Naive thymus-derived CD4-positive, alpha-beta T cell (primary cell): ENCODE data around the gene NEMF. TPM values are rescaled to one million over a fixed set of nuclear protein-coding genes. Genes with fewer than 3 reads are reported as not detected.

ENCODE experiments used
- ATAC-seq: fragments of 150-1000 bp; cut with Tn5 transposase; 2 replicates; pipeline ENCODE4 v1.10.0; 2021; ENCODE audit warnings: mild to moderate bottlenecking, moderate library complexity
- CTCF ChIA-PET: fragments of 350-600 bp; sonication (Branson Sonifier 250); formaldehyde crosslinking; loops from one replicate; lab custom pipeline; 2021; ENCODE audit warnings: antibody characterized with exemption; lab: Charles Lee
- POLR2A ChIA-PET: fragments of 350-600 bp; sonication (Branson Sonifier 250); formaldehyde crosslinking; loops from one replicate; lab custom pipeline; 2021; ENCODE audit warnings: antibody characterized with exemption, inconsistent platforms; lab: Charles Lee
- DNase-seq, 9 donors: peaks; one replicate each; pipeline versions ENCODE4 v3.0.0 to v3.0.0-alpha.2; 2020 to 2022; ENCODE audit warnings: mixed read lengths in 1 of 9
- H3K27ac ChIP-seq: one replicate; pipeline ENCODE4 v1.7.0; 2013; ENCODE audit warnings: mild to moderate bottlenecking, low read depth, low read length, moderate library complexity
- H3K27me3 ChIP-seq, 2 donors: one replicate each; pipeline ENCODE4 v1.7.0; 2013; ENCODE audit warnings: low read length in 2 of 2, mild to moderate bottlenecking in 2 of 2, moderate library complexity in 2 of 2; ENCODE audit not compliant: control insufficient read depth in 2 of 2, insufficient read depth in 2 of 2
- H3K36me3 ChIP-seq, 3 experiments: 1 replicate in 2 of 3; 2 replicates in 1 of 3; pipeline ENCODE4 v1.7.0; 2013; ENCODE audit warnings: low read length in 3 of 3, mild to moderate bottlenecking in 3 of 3, moderate library complexity in 1 of 3; ENCODE audit not compliant: insufficient read depth in 3 of 3, control insufficient read depth in 2 of 3
- H3K4me1 ChIP-seq, 2 donors: one replicate each; pipeline ENCODE4 v1.7.0; 2013; ENCODE audit warnings: low read length in 2 of 2, mild to moderate bottlenecking in 2 of 2, moderate library complexity in 1 of 2; ENCODE audit not compliant: control insufficient read depth in 2 of 2, insufficient read depth in 2 of 2
- H3K4me3 ChIP-seq: 2 replicates; pipeline ENCODE4 v1.7.0; 2013; ENCODE audit warnings: mild to moderate bottlenecking, low read length
- H3K9me3 ChIP-seq, 3 experiments: 1 replicate in 2 of 3; 2 replicates in 1 of 3; pipeline ENCODE4 v1.7.0; 2013; ENCODE audit warnings: low read length in 3 of 3; ENCODE audit not compliant: control insufficient read depth in 2 of 3
- H3K27ac Mint-ChIP-seq, 9 donors: one replicate each; pipeline ENCODE4 v1.8.0; 2020 to 2022; ENCODE audit warnings: mixed read lengths in 9 of 9, mild to moderate bottlenecking in 8 of 9, moderate library complexity in 5 of 9, inconsistent platforms in 2 of 9
- H3K27me3 Mint-ChIP-seq, 5 donors: one replicate each; pipeline ENCODE4 v1.8.0; 2021 to 2022; ENCODE audit warnings: mixed read lengths in 5 of 5, mild to moderate bottlenecking in 1 of 5
- H3K36me3 Mint-ChIP-seq, 5 donors: one replicate each; pipeline ENCODE4 v1.8.0; 2020 to 2022; ENCODE audit warnings: mixed read lengths in 5 of 5, mild to moderate bottlenecking in 3 of 5, inconsistent platforms in 1 of 5
- H3K4me1 Mint-ChIP-seq, 7 donors: one replicate each; pipeline ENCODE4 v1.8.0; 2020 to 2022; ENCODE audit warnings: mixed read lengths in 7 of 7, mild to moderate bottlenecking in 3 of 7, inconsistent platforms in 1 of 7
- H3K4me3 Mint-ChIP-seq, 10 donors: one replicate each; pipeline ENCODE4 v1.8.0; 2020 to 2022; ENCODE audit warnings: mild to moderate bottlenecking in 10 of 10, mixed read lengths in 10 of 10, moderate library complexity in 6 of 10, inconsistent platforms in 2 of 10
- H3K9me3 Mint-ChIP-seq, 11 donors: one replicate each; pipeline ENCODE4 v1.8.0; 2020 to 2022; ENCODE audit warnings: mixed read lengths in 11 of 11, mild to moderate bottlenecking in 4 of 11, inconsistent platforms in 1 of 11, moderate library complexity in 1 of 11
- intact Hi-C, 2 donors: fragments of 100-400 bp; cut with micrococcal nuclease; formaldehyde crosslinking; loops; one replicate each; pipeline ENCODE4 v1.15.1; 2023
- polyA plus RNA-seq, 2 donors: library from polyadenylated mRNA; unstranded; fragments of 300-500 nt; fragmentation: Illumina TruSeq; gene quantifications; one replicate each; pipeline ENCODE4 v1.2.3, GENCODE V29; 2021
- total RNA-seq, 6 experiments: library from RNA in 5 of 6; stranded (reverse) in 5 of 6; gene quantifications; 1 replicate in 5 of 6; 2 replicates in 1 of 6; pipeline ENCODE4 v1.2.3 and lab custom pipeline; 2021 to 2026

Gene NEMF
- total and polyA plus RNA-seq, 7 experiments from 2014 or later = 36.8 to 127 (median 105) TPM

- H3K27me3 ChIP-seq = no peaks in the 10 kb centered on the region
- H3K27ac Mint-ChIP-seq = peak within 1 kb of the TSS; percentile 98 to 100 (median 99)
- ChIA-PET POLR2A (interaction anchor here (0.6 to 4.5 kb wide), 38 partner anchors 11 to 224 kb away, joined by 3 to 62 read pairs (median 6); partner anchors contain the start of genes NEMF and VCPKMT), CTCF (interaction anchor here (0.6 to 2.2 kb wide), 10 partner anchors 12 to 333 kb away, joined by 3 to 16 read pairs (median 3); partner anchors contain the start of gene NEMF)
- peak within 1 kb of the TSS; percentile 95 to 100 (median 98) for H3K4me3 Mint-ChIP-seq
- H3K4me1 Mint-ChIP-seq = peaks cover 21 to 42% (median 40%) of the 10 kb centered on the region in 7 donors
- peaks cover 10 to 18% of the 10 kb centered on the region in 2 donors for H3K4me1 ChIP-seq
- no peaks in the 10 kb centered on the region for H3K27me3 Mint-ChIP-seq
- no peaks in the 10 kb centered on the region for H3K9me3 ChIP-seq
- H3K36me3 Mint-ChIP-seq = peaks cover 15 to 38% (median 34%) of the 10 kb centered on the region in 5 donors
- peak; percentile 85 to 98 (median 89) for DNase-seq
- peak within 1 kb of the TSS; percentile 68 for H3K4me3 ChIP-seq
- H3K36me3 ChIP-seq = peaks cover 7 to 15% (median 10%) of the 10 kb centered on the region in 3 experiments
- intact Hi-C loops = loop anchor here (1.0 to 2.0 kb wide), 15 partner anchors 13 to 224 kb away; partner anchors contain the start of genes KLHDC2 (in 1 of the 2) and VCPKMT (in 1 of the 2)
- H3K27ac ChIP-seq = peak within 1 kb of the TSS; percentile 97
- ATAC-seq = peak; percentile 93
- peaks cover 0 to 4% (median 0%) of the 10 kb centered on the region in 11 donors for H3K9me3 Mint-ChIP-seq
Observed at GRCh38 chr14:49892636-49893308, 40.2 kb upstream of the NEMF start, which contains the start of gene ARF6. Gene ARF6 (plus strand): TSS chr14:49893082. CDS start chr14:49893737, 655 bp downstream.

GRCh38 chr14:49892301-49892635 is 39.7 kb upstream of the NEMF start:
- peak in 7 of 9 donors; percentile 65 to 77 (median 71) for DNase-seq
- peaks cover 7 to 15% (median 10%) of the 10 kb centered on the region in 3 experiments for H3K36me3 ChIP-seq
- H3K4me3 ChIP-seq = peak overlapping the region; percentile 68
- no peaks in the 10 kb centered on the region for H3K9me3 ChIP-seq
- H3K4me1 ChIP-seq = peaks cover 6 to 13% of the 10 kb centered on the region in 2 donors
- Mint-ChIP-seq H3K4me3 (peak overlapping the region; percentile 95 to 100 (median 98)), H3K27ac (peak overlapping the region; percentile 98 to 100 (median 99)), H3K27me3 (no peaks in the 10 kb centered on the region), H3K36me3 (peaks cover 15 to 38% (median 33%) of the 10 kb centered on the region in 5 donors), H3K4me1 (peaks cover 23 to 38% (median 37%) of the 10 kb centered on the region in 7 donors), H3K9me3 (peaks cover 0 to 4% (median 0%) of the 10 kb centered on the region in 11 donors)
- H3K27ac ChIP-seq = peak overlapping the region; percentile 97
- peak; percentile 60 for ATAC-seq
- POLR2A ChIA-PET = interaction anchor here (0.6 to 4.5 kb wide), 39 partner anchors 10 to 504 kb away, joined by 3 to 62 read pairs (median 6); partner anchors contain the start of genes CDKL1, NEMF and VCPKMT
- intact Hi-C loops = loop anchor here (1.0 to 2.0 kb wide), 13 partner anchors 13 to 224 kb away; partner anchors contain the start of genes KLHDC2 (in 1 of the 2) and VCPKMT (in 1 of the 2)
- no peaks in the 10 kb centered on the region for H3K27me3 ChIP-seq
- CTCF ChIA-PET = interaction anchor here (1.1 to 2.2 kb wide), 7 partner anchors 12 to 209 kb away, joined by 3 to 16 read pairs (median 5); partner anchors contain the start of gene NEMF

DNA sequence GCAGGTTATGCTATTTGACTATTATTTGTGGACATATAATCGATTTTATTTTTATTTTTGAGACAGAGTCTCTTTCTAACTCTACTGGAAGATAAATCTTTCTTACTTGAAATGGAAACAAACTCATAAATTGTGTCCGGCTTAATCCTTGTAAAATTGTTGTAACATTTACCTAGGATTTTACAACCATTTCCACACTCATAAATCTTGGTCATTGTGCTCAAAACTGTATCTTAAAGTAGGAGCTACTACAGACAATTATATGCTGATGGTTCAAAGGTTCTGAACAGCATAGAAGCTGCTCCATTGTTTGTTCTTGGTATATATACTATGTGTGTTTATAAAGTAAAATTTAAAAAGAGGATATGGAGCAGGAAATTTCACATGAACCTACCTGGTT is 35.7 kb upstream of the NEMF start:
- ChIA-PET CTCF (interaction anchor here (0.8 to 1.2 kb wide), 2 partner anchors 23 to 112 kb away, joined by 3 to 5 read pairs; no protein-coding TSS in a partner anchor), POLR2A (interaction anchor here (0.8 to 2.0 kb wide), 4 partner anchors 20 to 110 kb away, joined by 3 to 8 read pairs (median 4); no protein-coding TSS in a partner anchor)
- no peak overlapping the region for H3K27ac ChIP-seq
- peaks cover 0 to 4% (median 4%) of the 10 kb centered on the region in 5 donors for H3K36me3 Mint-ChIP-seq
- no peak overlapping the region for H3K4me3 Mint-ChIP-seq
- H3K4me3 ChIP-seq = no peak overlapping the region
- H3K9me3 Mint-ChIP-seq = peaks cover 0 to 4% (median 0%) of the 10 kb centered on the region in 11 donors
- no peaks in the 10 kb centered on the region for H3K9me3 ChIP-seq
- DNase-seq (no peak), ATAC-seq (no peak)
- no peaks in the 10 kb centered on the region for H3K27me3 ChIP-seq
- H3K27ac Mint-ChIP-seq = peak overlapping the region in 1 of 9 donors; percentile 70
- intact Hi-C loops = no loop called here
- H3K36me3 ChIP-seq = peaks cover 0 to 5% (median 0%) of the 10 kb centered on the region in 3 experiments
- H3K27me3 Mint-ChIP-seq = no peaks in the 10 kb centered on the region
- peaks cover 0 to 8% of the 10 kb centered on the region in 2 donors for H3K4me1 ChIP-seq
- H3K4me1 Mint-ChIP-seq = peaks cover 7 to 31% (median 10%) of the 10 kb centered on the region in 7 donors

DNA sequence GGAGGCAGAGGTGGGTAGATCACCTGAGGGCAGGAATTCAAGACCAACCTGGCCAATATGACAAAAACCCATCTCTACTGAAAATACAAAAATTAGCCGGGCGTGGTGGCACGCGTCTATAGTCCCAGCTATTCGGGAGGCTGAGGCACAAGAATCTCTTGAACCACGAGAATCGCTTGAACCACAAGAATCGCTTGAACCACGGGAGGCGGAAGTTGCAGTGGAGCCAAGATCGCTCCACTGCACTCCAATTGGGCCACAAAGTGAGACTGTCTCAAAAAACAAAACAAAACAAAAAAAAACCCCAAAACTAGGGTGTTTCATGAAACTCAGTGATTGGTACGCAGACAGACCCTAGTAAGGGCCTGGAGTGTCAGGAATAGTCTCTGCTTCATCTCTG is 33.9 kb upstream of the NEMF start:
- H3K9me3 ChIP-seq = no peaks in the 10 kb centered on the region
- ATAC-seq (peak; percentile 12), DNase-seq (no peak)
- H3K4me3 ChIP-seq = no peak overlapping the region
- H3K36me3 ChIP-seq = no peaks in the 10 kb centered on the region
- H3K27me3 Mint-ChIP-seq = no peaks in the 10 kb centered on the region
- H3K4me1 ChIP-seq = peaks cover 0 to under 1% of the 10 kb centered on the region in 2 donors
- peak overlapping the region in 6 of 9 donors; percentile 29 to 65 (median 40) for H3K27ac Mint-ChIP-seq
- no peak overlapping the region for H3K27ac ChIP-seq
- intact Hi-C loops = no loop called here
- peaks cover 0 to 3% (median 0%) of the 10 kb centered on the region in 5 donors for H3K36me3 Mint-ChIP-seq
- no peaks in the 10 kb centered on the region for H3K9me3 Mint-ChIP-seq
- CTCF ChIA-PET = interaction anchor here (1.0 kb wide), 1 partner anchor 34 kb away, joined by 3 read pairs; the partner anchor contains the start of gene NEMF
- H3K4me1 Mint-ChIP-seq = peaks cover 0 to 29% (median under 1%) of the 10 kb centered on the region in 7 donors
- peak overlapping the region in 1 of 10 donors; percentile 13 for H3K4me3 Mint-ChIP-seq
- POLR2A ChIA-PET = interaction anchor here (1.1 kb wide), 1 partner anchor 85 kb away, joined by 3 read pairs; no protein-coding TSS in a partner anchor
- H3K27me3 ChIP-seq = no peaks in the 10 kb centered on the region

DNA sequence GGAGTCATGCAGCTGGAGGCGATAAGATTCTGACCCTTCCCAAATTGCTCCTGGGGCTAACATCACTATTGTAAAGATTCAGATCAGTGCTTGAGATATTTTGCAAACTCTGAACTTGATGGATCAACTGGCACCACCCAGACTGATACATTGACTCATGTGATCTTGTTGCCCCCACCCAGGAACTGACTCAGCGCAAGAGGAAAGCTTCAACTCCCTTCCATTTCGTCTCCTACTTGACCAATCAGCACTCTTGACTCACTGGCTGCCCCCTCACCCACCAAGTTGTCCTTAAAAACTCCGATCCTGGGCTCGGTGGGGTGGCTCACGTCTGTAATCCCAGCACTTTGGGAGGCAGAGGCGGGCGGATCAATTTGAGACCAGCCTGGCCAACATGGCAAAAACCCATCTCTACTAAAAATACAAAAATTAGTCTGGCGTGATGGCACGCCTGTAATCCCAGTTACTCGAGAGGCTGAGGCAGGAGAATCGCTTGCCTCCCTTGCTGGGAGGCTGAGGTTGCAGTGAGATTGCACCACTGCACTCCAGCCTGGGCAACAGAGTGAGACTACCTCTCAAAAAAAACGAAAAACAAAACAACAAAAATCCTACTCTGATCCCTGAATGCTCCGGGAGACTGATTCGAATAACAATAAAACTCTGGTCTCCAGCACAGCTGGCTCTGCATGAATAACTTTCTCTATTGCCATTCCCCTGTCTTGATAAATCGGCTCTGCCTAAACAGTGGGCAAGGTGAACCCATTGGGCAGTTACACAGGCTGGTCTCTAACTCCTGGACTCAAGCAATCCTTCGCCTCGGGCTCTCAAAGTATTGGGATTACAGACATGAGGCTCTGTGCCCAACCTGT is 30.5 kb upstream of the NEMF start:
- no peak overlapping the region for H3K4me3 Mint-ChIP-seq

More for the DNA sequence above, 30.5 kb upstream of the NEMF start:
- Histone ChIP-seq H3K27me3 (no peaks in the 10 kb centered on the region), H3K9me3 (no peaks in the 10 kb centered on the region), H3K4me3 (no peak overlapping the region), H3K36me3 (no peaks in the 10 kb centered on the region), H3K4me1 (peaks cover 0 to 6% of the 10 kb centered on the region in 2 donors), H3K27ac (no peak overlapping the region)
- no peaks in the 10 kb centered on the region for H3K9me3 Mint-ChIP-seq
- peaks cover 0 to 3% (median 0%) of the 10 kb centered on the region in 5 donors for H3K36me3 Mint-ChIP-seq
- intact Hi-C loops = no loop called here
- no peaks in the 10 kb centered on the region for H3K27me3 Mint-ChIP-seq
- ATAC-seq = peak; percentile 26
- CTCF ChIA-PET = no interaction called here
- POLR2A ChIA-PET = interaction anchor here (1.6 to 2.3 kb wide), 3 partner anchors 9 to 20 kb away, joined by 7 to 15 read pairs (median 9); no protein-coding TSS in a partner anchor
- no peak for DNase-seq
- no peak overlapping the region for H3K27ac Mint-ChIP-seq
- H3K4me1 Mint-ChIP-seq = peaks cover 10 to 45% (median 12%) of the 10 kb centered on the region in 7 donors
